MM.1S (cell line): ENCODE results near the gene DDX27.

Experiments
- DNase-seq: peaks from one replicate; pipeline ENCODE4 v3.0.0-alpha.2; 2015
- H2AFZ ChIP-seq: fragments of 300-600 bp; sonication (generic); 2 replicates; pipeline ENCODE4 v1.6.0; 2016; ENCODE audit warnings: antibody characterized with exemption, low read length
- H3F3A ChIP-seq: fragments of 300-600 bp; sonication (generic); 2 replicates; pipeline ENCODE4 v1.6.1; 2016; ENCODE audit warnings: mild to moderate bottlenecking, antibody characterized with exemption, low read length, moderate library complexity, mixed read lengths; ENCODE audit not compliant: insufficient read depth
- H3K27ac ChIP-seq: fragments of 300-600 bp; sonication (generic); 2 replicates; pipeline ENCODE4 v1.5.1; 2016; ENCODE audit warnings: mild to moderate bottlenecking, low read length
- H3K27me3 ChIP-seq: fragments of 300-600 bp; sonication (generic); replicated peaks from 2 replicates; pipeline ENCODE4 v1.6.0; 2016; ENCODE audit warnings: low read length; ENCODE audit not compliant: insufficient read depth
- H3K36me3 ChIP-seq: fragments of 300-600 bp; sonication (generic); replicated peaks from 2 replicates; pipeline ENCODE4 v1.6.1; 2016; ENCODE audit warnings: mild to moderate bottlenecking, low read length, mixed read lengths; ENCODE audit not compliant: insufficient read depth
- H3K4me1 ChIP-seq: fragments of 300-600 bp; sonication (generic); 2 replicates; pipeline ENCODE4 v1.6.1; 2016; ENCODE audit warnings: low read length, mixed read lengths
- H3K4me2 ChIP-seq: fragments of 300-600 bp; sonication (generic); 2 replicates; pipeline ENCODE4 v1.6.0; 2016; ENCODE audit warnings: low read depth, low read length
- H3K4me3 ChIP-seq: fragments of 300-600 bp; sonication (generic); 2 replicates; pipeline ENCODE4 v1.5.1; 2016; ENCODE audit warnings: low read length, mixed read lengths
- H3K79me2 ChIP-seq: fragments of 300-600 bp; sonication (generic); 2 replicates; pipeline ENCODE4 v1.6.1; 2016; ENCODE audit warnings: mixed run types, low read length, mixed read lengths
- H3K9ac ChIP-seq: fragments of 300-600 bp; sonication (generic); 2 replicates; pipeline ENCODE4 v1.6.1; 2016; ENCODE audit warnings: low read length, mixed read lengths
- H3K9me2 ChIP-seq: fragments of 300-600 bp; sonication (generic); replicated peaks from 2 replicates; pipeline ENCODE4 v1.6.1; 2016; ENCODE audit warnings: mild to moderate bottlenecking, low read length, mixed read lengths; ENCODE audit not compliant: insufficient read depth
- H3K9me3 ChIP-seq: fragments of 300-600 bp; sonication (generic); replicated peaks from 2 replicates; pipeline ENCODE4 v1.6.1; 2016; ENCODE audit warnings: mild to moderate bottlenecking, low read length, mixed read lengths; ENCODE audit not compliant: insufficient read depth
- H4K20me1 ChIP-seq: fragments of 300-600 bp; sonication (generic); 2 replicates; pipeline ENCODE4 v1.6.1; 2016; ENCODE audit warnings: mild to moderate bottlenecking, low read length, moderate library complexity, mixed read lengths; ENCODE audit not compliant: insufficient read depth
- EZH2 ChIP-seq: fragments of 300-600 bp; sonication (generic); optimal IDR thresholded peaks from 2 replicates; pipeline ENCODE3; 2017; ENCODE audit warnings: low read depth, mild to moderate bottlenecking, antibody characterized with exemption, low read length, mixed read lengths
- EZH2phosphoT487 ChIP-seq: fragments of 300-600 bp; sonication (generic); IDR thresholded peaks from 2 replicates; pipeline ENCODE4 v1.6.1; 2018; ENCODE audit warnings: antibody characterized with exemption, low read length
- TF ChIP-seq, protein P1 (sequence below): fragments of 300-600 bp; sonication (generic); IDR thresholded peaks from 2 replicates; pipeline ENCODE4 v1.5.1; 2016; ENCODE audit warnings: antibody characterized with exemption, low read length, mixed read lengths

Gene DDX27

DNA sequence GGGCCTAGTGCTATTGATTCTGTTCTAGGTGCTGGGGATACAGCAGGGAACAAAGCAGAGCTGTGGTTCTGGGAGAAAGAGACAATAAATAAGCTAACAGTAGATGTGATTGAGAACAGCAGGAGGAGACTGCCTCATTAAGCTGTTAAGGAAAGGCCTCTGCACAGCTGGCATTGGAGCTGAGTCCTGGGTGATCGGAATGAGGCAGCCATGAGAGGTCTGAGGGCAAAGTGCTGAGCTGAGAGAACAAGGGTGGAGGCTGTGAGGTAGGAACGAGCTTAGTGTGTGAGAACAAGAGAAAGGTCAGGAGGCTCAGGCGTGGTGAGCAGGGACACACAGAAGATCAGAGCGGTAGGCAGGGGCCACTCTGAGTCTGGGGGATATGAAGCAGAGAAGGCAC is 18.3 kb downstream of the DDX27 start:
- DNase-seq = no peak
- Histone ChIP-seq H2AFZ (no peak overlapping the region), H3F3A (no peaks in the 10 kb centered on the region), H3K36me3 (peaks cover 3% of the 10 kb centered on the region), H3K27me3 (no peaks in the 10 kb centered on the region), H3K79me2 (no peaks in the 10 kb centered on the region), H3K9ac (no peak overlapping the region), H3K4me1 (no peaks in the 10 kb centered on the region), H3K4me3 (no peak overlapping the region), H4K20me1 (no peaks in the 10 kb centered on the region), H3K4me2 (no peak overlapping the region), H3K9me2 (no peaks in the 10 kb centered on the region), H3K27ac (no peak overlapping the region), H3K9me3 (no peaks in the 10 kb centered on the region)
- TF ChIP-seq EZH2phosphoT487 (no peak), EZH2 (no peak)
- TF ChIP-seq, protein P1, sequence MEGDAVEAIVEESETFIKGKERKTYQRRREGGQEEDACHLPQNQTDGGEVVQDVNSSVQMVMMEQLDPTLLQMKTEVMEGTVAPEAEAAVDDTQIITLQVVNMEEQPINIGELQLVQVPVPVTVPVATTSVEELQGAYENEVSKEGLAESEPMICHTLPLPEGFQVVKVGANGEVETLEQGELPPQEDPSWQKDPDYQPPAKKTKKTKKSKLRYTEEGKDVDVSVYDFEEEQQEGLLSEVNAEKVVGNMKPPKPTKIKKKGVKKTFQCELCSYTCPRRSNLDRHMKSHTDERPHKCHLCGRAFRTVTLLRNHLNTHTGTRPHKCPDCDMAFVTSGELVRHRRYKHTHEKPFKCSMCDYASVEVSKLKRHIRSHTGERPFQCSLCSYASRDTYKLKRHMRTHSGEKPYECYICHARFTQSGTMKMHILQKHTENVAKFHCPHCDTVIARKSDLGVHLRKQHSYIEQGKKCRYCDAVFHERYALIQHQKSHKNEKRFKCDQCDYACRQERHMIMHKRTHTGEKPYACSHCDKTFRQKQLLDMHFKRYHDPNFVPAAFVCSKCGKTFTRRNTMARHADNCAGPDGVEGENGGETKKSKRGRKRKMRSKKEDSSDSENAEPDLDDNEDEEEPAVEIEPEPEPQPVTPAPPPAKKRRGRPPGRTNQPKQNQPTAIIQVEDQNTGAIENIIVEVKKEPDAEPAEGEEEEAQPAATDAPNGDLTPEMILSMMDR = no peak

GRCh38 chr20:49245921-49246740 is 26.9 kb downstream of the DDX27 start:
- Histone ChIP-seq H3K27ac (no peak overlapping the region), H3F3A (no peaks in the 10 kb centered on the region; the same call in 1 of the 2 replicates), H3K9me2 (no peaks in the 10 kb centered on the region), H4K20me1 (no peaks in the 10 kb centered on the region), H3K4me3 (no peak overlapping the region), H3K36me3 (peaks cover 5% of the 10 kb centered on the region; the same call in 1 of the 2 replicates), H3K9me3 (no peaks in the 10 kb centered on the region), H3K79me2 (no peaks in the 10 kb centered on the region), H2AFZ (no peak overlapping the region), H3K4me2 (no peak overlapping the region), H3K9ac (no peak overlapping the region), H3K27me3 (no peaks in the 10 kb centered on the region), H3K4me1 (no peaks in the 10 kb centered on the region)
- TF ChIP-seq EZH2 (no peak), EZH2phosphoT487 (no peak)
- TF ChIP-seq, protein P1 = peak; percentile 62
- peak; percentile 59 for DNase-seq

DNA sequence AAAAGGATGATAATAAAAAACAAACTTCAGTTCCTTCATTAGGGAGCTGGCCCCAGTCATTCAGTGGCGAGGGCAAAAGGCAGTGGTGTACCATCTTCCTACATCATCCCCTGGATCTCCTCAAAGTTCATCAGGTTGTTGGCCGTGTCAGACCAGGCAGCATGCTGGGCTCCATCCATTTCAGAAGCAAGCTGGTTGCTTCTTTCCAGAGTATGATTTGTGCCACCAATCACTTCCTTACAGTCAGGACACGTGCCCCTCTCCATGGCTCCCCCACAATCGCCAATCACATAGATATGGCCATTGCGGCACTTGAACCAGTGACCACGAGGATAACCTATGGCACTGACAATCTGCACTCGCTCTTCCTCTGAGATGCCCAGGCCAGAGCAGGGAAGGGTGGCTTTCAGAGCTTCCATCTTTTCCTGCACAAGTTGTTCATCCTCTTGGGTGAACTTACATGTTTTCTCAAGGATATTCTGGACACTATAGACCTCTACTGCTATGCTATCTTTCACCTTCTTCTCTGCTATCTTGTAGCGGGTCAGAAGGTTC is 28.0 kb downstream of the DDX27 start:
- no peak overlapping the region for H3K27ac ChIP-seq
- DNase-seq = no peak

More for the DNA sequence above, 28.0 kb downstream of the DDX27 start:
- Histone ChIP-seq H4K20me1 (no peaks in the 10 kb centered on the region), H3K4me1 (no peaks in the 10 kb centered on the region), H3K36me3 (peaks cover 5% of the 10 kb centered on the region; the same call in 1 of the 2 replicates), H3K9me3 (no peaks in the 10 kb centered on the region), H3K4me2 (no peak overlapping the region), H3K79me2 (no peaks in the 10 kb centered on the region), H3K9ac (no peak overlapping the region), H3K4me3 (no peak overlapping the region), H3K9me2 (no peaks in the 10 kb centered on the region), H3K27me3 (no peaks in the 10 kb centered on the region), H3F3A (no peaks in the 10 kb centered on the region; the same call in 1 of the 2 replicates), H2AFZ (no peak overlapping the region)
- TF ChIP-seq EZH2phosphoT487 (no peak), EZH2 (no peak)
- TF ChIP-seq, protein P1 = no peak
